Right forelimb (tissue), 1 donor: Measurements from ENCODE around the gene DLGAP1.
"Not testable (repeated sequence)": the region's sequence is repeated elsewhere in the genome, so short reads cannot be mapped to it uniquely, and the experiment has no call there.

Experiments used
- DNase-seq: peaks from one replicate; pipeline ENCODE4 v3.0.0-alpha.2; 2018

The DLGAP1 gene

DNA sequence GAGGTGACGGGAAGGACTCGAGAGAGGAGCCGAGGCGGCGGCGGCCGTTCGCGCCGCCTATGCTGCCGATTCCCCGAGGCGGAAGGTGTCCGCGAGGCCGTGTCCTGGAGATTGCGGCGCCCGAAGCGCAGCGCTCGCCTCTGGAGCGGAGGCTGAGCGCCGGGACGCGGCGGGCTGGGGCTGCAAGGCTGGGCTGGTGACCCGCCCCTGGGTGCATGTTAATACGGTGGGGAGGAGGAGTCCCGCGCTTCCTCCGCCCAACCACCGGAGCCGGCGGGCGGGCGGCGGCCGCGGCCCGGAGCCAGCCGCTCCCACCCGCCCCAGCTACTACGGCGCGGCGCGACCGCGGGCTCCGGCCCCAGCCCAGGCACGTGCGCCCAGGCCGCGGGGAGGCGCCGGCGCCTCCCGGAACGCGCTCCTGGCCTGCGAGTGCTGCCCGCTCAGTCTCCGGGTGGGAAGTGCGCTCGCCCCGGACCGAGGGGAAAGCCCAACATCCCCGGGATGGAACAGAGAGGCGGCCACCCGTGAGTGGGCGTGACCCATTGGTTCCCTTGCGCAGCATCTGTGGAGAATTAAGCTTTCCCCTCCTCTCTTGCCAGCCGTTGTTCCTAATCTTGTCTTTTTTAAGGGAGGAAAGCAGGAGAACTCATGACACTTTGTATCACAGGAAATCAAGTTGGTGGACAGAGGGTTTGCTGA lies at the start of gene DLGAP1:
DLGAP1 (minus strand) TSS at position 195 of the 699 bp plus-strand sequence.
- peak; percentile 82 for DNase-seq

DNA sequence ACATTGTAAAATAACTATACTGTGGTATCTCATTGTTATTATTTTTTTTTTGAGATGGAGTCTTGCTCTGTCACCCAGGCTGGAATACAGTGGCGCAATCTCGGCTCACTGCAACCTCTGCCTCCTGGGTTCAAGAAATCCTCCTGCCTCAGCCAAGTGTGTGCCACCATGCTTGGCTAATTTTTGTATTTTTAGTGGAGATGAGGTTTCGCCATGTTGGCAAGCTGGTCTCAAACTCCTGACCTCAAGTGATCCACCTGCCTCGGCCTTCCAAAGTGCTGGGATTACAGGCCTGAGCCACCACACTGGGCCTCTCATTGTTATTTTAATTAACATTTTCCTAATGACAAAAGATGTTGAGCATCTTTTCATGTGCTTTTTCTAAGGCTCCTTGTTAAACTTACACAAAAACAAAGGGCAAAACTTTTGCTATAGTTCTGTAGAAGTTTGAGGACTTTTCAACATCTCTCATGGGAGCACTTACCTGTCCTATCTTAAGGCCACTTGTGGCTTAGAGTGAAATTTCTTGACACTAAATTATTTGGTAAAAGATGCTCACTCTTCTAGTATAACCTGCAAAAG lies 39.7 kb upstream of the DLGAP1 start:
- DNase-seq = not testable (repeated sequence)

GRCh38 chr18:4468511-4468910 lies 13.4 kb upstream of the DLGAP1 start:
- no peak for DNase-seq

DNA sequence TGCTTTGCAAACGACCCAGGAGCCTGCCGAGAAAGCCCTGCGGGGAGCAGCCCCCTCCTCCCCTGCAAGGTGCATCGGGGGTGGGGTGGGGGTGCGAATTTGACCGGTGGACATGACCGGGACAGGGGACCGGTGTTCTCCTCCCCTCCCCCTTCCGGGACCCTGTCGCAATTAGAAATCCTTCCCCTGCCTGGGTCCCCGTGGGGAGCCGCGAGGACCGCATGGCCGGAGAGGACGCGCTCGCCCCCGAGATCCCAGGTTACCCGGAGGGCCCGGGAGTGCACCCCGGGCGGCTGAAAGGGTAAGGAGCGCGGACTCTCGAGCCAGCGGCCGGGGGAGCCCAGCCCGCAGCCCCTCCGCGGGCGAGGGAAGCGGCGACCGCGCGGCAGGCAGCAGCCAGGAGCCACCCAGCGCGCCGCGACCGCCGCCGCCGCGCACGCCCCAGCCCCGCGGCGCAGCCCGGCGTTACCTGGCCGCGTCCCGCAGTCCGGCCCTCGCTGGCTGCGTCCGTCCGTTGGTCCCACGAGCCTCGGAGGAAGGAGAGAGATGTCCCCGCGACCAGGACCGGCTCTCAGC lies 482 bp downstream of the DLGAP1 start:
- peak; percentile 48 for DNase-seq

GRCh38 chr18:4453874-4454536 lies 1.1 kb downstream of the DLGAP1 start:
- peak; percentile 58 for DNase-seq

DNA sequence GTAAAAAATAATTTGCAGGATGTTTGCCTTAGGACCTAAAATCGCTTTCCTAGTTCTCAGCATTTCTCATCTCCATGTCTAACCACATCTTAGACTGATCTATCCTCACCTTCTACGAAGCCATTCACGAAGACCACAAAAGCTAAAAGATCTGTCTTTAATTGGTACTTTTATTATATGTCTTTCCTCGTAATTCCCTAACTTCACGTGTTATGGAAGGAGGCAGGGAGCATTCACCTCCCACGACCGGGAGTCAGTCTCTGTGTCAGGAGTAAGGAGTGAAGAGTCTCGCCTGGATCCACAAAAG lies 1.6 kb downstream of the DLGAP1 start:
- no peak for DNase-seq

- DNase-seq = no peak
Observed at GRCh38 chr18:4450065-4450658, 4.9 kb downstream of the DLGAP1 start.

- no peak for DNase-seq
Observed at GRCh38 chr18:4445902-4446301, 9.2 kb downstream of the DLGAP1 start.

GRCh38 chr18:4444306-4444705 lies 10.8 kb downstream of the DLGAP1 start:
- DNase-seq = no peak

DNA sequence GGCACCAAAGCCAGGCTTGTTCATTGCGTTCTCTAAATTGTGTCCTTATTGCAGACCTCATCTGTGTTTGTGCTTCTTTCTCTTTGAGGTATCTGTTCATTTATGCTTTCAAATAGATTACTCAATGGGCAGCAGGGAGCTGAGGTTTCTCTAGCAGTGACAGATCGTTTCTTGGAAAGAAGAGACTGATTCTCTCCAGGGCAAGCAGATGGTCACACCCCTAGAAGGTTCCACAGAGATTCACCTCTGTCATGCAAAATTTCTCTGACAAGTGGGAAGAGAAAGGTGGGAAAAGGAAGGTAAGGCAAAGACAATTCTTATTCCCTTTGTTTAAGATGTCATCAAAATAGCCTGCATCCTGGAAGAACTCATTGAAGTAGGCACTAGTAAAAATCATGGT lies 14.0 kb downstream of the DLGAP1 start:
- no peak for DNase-seq

GRCh38 chr18:4438938-4439337 lies 16.2 kb downstream of the DLGAP1 start:
- DNase-seq = no peak

- DNase-seq = no peak
Observed at GRCh38 chr18:4433717-4434116, 21.4 kb downstream of the DLGAP1 start.

GRCh38 chr18:4430836-4431235 lies 24.3 kb downstream of the DLGAP1 start:
- no peak for DNase-seq

- no peak for DNase-seq
Observed at GRCh38 chr18:4417714-4418113, 37.4 kb downstream of the DLGAP1 start.

- DNase-seq = no peak
Observed at GRCh38 chr18:4416976-4417375, 38.1 kb downstream of the DLGAP1 start.

GRCh38 chr18:4412286-4412685 lies 42.8 kb downstream of the DLGAP1 start:
- DNase-seq = no peak

- DNase-seq = no peak
Observed at GRCh38 chr18:4406856-4407255, 48.3 kb downstream of the DLGAP1 start.

- no peak for DNase-seq
Observed at GRCh38 chr18:4405965-4406364, 49.1 kb downstream of the DLGAP1 start.

DNA sequence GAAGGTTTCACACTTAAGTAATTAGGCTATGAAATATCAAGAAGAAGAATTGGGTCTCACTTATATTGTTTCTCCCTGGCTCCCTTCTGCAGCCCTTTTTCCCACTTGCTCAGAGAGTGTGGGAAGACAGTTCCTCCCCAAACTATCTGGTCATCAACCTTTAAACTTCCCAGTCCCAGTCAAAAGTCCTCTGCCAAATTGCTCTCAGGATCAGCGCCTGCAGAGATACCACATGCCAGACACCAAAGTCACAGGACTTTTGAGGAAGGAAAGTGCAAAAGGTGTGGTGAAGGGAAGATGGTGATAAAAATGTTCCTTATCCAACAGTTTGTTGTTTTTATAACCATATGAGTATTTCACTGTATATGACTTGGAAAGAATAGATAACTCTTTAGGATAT lies 51.3 kb downstream of the DLGAP1 start:
- no peak for DNase-seq

DNA sequence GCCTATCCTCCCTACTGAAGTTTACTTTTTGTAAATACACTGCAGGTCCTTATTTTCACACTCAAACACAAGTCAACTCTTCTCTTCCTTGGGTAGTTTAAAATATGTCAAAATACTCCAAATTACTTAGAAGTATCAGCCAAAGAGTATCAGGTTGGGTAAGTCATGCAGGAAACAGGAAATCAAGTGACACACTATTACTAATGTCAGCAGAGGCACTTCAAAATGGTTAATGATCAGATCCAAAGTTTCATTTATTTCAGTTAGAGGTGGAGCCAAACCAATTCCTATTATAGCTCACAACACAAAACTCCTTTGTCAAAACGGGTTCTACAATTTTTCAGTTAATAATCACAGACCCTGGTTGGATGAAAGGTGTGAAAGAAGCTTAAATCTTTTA lies 54.2 kb downstream of the DLGAP1 start:
- no peak for DNase-seq

- no peak for DNase-seq
Observed at GRCh38 chr18:4399929-4400328, 55.2 kb downstream of the DLGAP1 start.

- DNase-seq = no peak
Observed at GRCh38 chr18:4394700-4395099, 60.4 kb downstream of the DLGAP1 start.

DNA sequence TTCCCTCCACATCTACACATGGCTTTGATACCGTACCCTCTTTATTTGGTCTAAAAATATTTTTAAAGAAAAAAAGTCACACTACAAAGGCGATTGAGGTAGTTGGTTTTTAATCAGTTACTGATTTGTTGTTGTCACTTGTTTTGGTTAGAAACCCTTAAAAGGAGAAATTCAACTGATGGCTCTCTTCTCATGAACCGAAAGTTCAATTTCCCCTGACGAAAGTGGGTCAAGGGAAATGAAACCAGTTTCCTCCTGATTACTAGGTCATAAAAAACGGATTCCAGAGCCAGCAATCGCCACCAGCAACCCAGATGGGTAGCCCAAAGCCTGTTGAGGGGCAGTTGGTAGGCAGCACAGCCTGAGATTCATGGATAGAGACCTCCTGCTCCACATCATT lies 63.2 kb downstream of the DLGAP1 start:
- DNase-seq = no peak

GRCh38 chr18:4385876-4386275 lies 69.2 kb downstream of the DLGAP1 start:
- no peak for DNase-seq
